T-helper 2 cell treated with Interferon-gamma antibody and Interleukin-4, amounts not matched to agents 100 ng/mL and 5 ng/mL, for 36 hours (primary cell): ENCODE data around the gene HOXD13. TPM values are rescaled to one million over a fixed set of nuclear protein-coding genes. Genes with fewer than 3 reads are reported as not detected.

Experiments used
- intact Hi-C: fragments of 100-400 bp; cut with micrococcal nuclease; formaldehyde crosslinking; loops from one replicate; pipeline ENCODE4 v1.15.1; 2023
- total RNA-seq: library from RNA; stranded (reverse); gene quantifications from 2 replicates; pipeline ENCODE4 v1.2.3, GENCODE V29; 2022

The HOXD13 gene
- total RNA-seq, 1 donor from 2014 or later: not detected

GRCh38 chr2:176103742-176104315, 11.3 kb downstream of the HOXD13 start:
- intact Hi-C loops: no loop called here

GRCh38 chr2:176104316-176105077, 12.0 kb downstream of the HOXD13 start:
- intact Hi-C loops: no loop called here

- intact Hi-C loops: no loop called here
Observed at GRCh38 chr2:176105078-176105729, 12.7 kb downstream of the HOXD13 start.

- intact Hi-C loops: no loop called here
Observed at GRCh38 chr2:176105730-176106580, 13.4 kb downstream of the HOXD13 start.

GRCh38 chr2:176106581-176107539, 14.3 kb downstream of the HOXD13 start, which contains the start of gene HOXD11:
Gene HOXD11, plus strand, starts transcription at chr2:176107280. Its CDS starts 76 bp downstream, at chr2:176107356.
- intact Hi-C loops: no loop called here

- intact Hi-C loops: loop anchor here (2.0 kb wide), 1 partner anchor 13 kb away; no protein-coding TSS in a partner anchor
Observed at GRCh38 chr2:176107731-176108181, 15.2 kb downstream of the HOXD13 start.

- intact Hi-C loops: loop anchor here (2.0 kb wide), 1 partner anchor 15 kb away; no protein-coding TSS in a partner anchor
Observed at GRCh38 chr2:176109192-176109901, 16.8 kb downstream of the HOXD13 start.

GRCh38 chr2:176109946-176110345, 17.4 kb downstream of the HOXD13 start:
- intact Hi-C loops: loop anchor here (2.0 to 5.0 kb wide), 4 partner anchors 15 to 33 kb away; no protein-coding TSS in a partner anchor

GRCh38 chr2:176110415-176111308, 18.1 kb downstream of the HOXD13 start:
- intact Hi-C loops: loop anchor here (2.0 to 5.0 kb wide), 3 partner anchors 20 to 33 kb away; no protein-coding TSS in a partner anchor

- intact Hi-C loops: loop anchor here (2.0 to 5.0 kb wide), 3 partner anchors 20 to 34 kb away; no protein-coding TSS in a partner anchor
Observed at GRCh38 chr2:176111309-176111663, 18.8 kb downstream of the HOXD13 start.

- intact Hi-C loops: loop anchor here (2.0 to 5.0 kb wide), 3 partner anchors 19 to 35 kb away; no protein-coding TSS in a partner anchor
Observed at GRCh38 chr2:176111846-176112374, 19.4 kb downstream of the HOXD13 start.

GRCh38 chr2:176112375-176113302, 20.1 kb downstream of the HOXD13 start:
- intact Hi-C loops: loop anchor here (5.0 kb wide), 1 partner anchor 35 kb away; no protein-coding TSS in a partner anchor

- intact Hi-C loops: loop anchor here (5.0 kb wide), 1 partner anchor 37 kb away; no protein-coding TSS in a partner anchor
Observed at GRCh38 chr2:176114120-176114929, 21.8 kb downstream of the HOXD13 start.

- intact Hi-C loops: loop anchor here (5.0 kb wide), 1 partner anchor 38 kb away; no protein-coding TSS in a partner anchor
Observed at GRCh38 chr2:176114930-176115625, 22.6 kb downstream of the HOXD13 start.
